WTC11 (cell line): ENCODE measurements around the gene SGCD.

Experiments used
- CTCF ChIP-seq: fragments of 200-600 bp; IDR thresholded peaks from 2 replicates; pipeline ENCODE4 v1.8.0; 2022; ENCODE audit warnings: antibody characterized with exemption
- ZBTB21 ChIP-seq: sonication (generic); formaldehyde crosslinking; IDR thresholded peaks from 2 replicates; pipeline ENCODE4 v1.8.1; 2023; ENCODE audit warnings: mild to moderate bottlenecking, missing genetic modification reagents, borderline replicate concordance

- TF ChIP-seq ZBTB21 (CRISPR knock-in tag) (no peak), CTCF (no peak)
These were observed 96.6 kb downstream of the SGCD start for GRCh38 chr5:156423597-156423996.
